GM18505 (cell line): ENCODE results near the gene PRR22.
"Not testable (repeated sequence)": the region's sequence is repeated elsewhere in the genome, so short reads cannot be mapped to it uniquely, and the experiment has no call there.

Experiments
- ATAC-seq: cut with Tn5 transposase; IDR thresholded peaks from one replicate; pipeline ENCODE4 v1.9.1; 2021; ENCODE audit not compliant: unreplicated experiment
- POLR2A ChIP-seq: IDR thresholded peaks from 4 replicates; pipeline ENCODE4 v1.6.1; 2011; ENCODE audit warnings: borderline replicate concordance; ENCODE audit not compliant: insufficient read depth, insufficient read length; ENCODE audit errors: extremely low read depth

PRR22 gene

DNA sequence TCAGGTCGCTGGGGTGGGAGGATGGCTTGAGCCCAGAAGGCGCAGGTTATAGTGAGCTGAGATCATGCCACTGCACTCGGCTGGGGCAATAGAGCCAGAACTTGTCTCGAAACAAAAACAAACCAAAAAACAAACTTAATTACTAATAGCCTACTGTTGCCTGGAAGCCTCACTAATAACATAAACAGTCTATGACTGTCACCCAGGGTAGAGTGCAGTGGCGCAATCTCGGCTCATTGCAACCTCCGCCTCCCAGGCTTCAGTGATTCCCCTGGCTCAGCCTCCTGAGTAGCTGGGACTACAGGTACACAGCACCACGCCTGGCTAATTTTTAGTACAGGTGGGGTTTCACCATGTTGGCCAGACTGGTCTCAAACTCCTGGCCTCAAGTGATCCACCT lies 46.1 kb downstream of the PRR22 start:
- no peak for ATAC-seq
- no peak for TF ChIP-seq POLR2A

DNA sequence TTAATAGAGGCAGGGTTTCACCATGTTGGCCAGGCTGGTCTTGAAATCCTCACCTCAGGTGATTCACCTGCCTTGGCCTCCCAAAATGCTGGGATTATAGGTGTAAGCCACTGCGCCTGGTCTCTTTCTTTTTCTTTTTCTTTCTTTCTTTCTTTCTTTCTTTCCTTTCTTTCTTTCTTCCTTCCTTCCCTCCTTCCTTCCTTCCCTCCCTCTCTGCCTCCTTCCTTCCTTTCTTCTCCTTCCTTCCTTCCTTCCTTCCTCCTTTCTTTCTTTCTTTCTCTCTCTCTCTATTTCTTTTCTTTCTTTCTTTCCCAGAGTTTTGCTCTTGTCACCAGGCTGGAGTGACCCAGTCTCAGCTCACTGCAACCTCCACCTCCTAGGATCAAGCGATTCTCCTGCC lies 51.4 kb downstream of the PRR22 start:
- not testable (repeated sequence) for ATAC-seq
